GM23338 (cell line): ENCODE data around the gene SPATA4. TPM values are rescaled to one million over a fixed set of nuclear protein-coding genes. Genes with fewer than 3 reads are reported as not detected.

Source experiments
- ATAC-seq: fragments of 200-7000 bp; cut with Tn5 transposase; 3 replicates; pipeline ENCODE4 v1.9.1; 2020
- DNase-seq: peaks from one replicate; pipeline ENCODE4 v3.0.0-alpha.2; 2015; ENCODE audit warnings: low spot score
- H2AFZ ChIP-seq: fragments of 200-600 bp; sonication (generic); 2 replicates; pipeline ENCODE4 v1.8.0; 2016; ENCODE audit warnings: antibody characterized with exemption, mild to moderate bottlenecking, moderate library complexity
- H3F3A ChIP-seq: fragments of 200-600 bp; sonication (generic); replicated peaks from 2 replicates; pipeline ENCODE4 v1.8.0; 2017; ENCODE audit warnings: antibody characterized with exemption, mixed run types, low read depth
- H3K27ac ChIP-seq: fragments of 200-600 bp; sonication (generic); 2 replicates; pipeline ENCODE4 v1.6.1; 2016; ENCODE audit warnings: low read depth
- H3K27me3 ChIP-seq: fragments of 200-600 bp; sonication (generic); 2 replicates; pipeline ENCODE4 v1.8.0; 2016; ENCODE audit warnings: mild to moderate bottlenecking, mixed run types, moderate library complexity; ENCODE audit not compliant: insufficient read depth
- H3K36me3 ChIP-seq: fragments of 200-600 bp; sonication (generic); 2 replicates; pipeline ENCODE4 v1.8.0; 2016; ENCODE audit warnings: mild to moderate bottlenecking; ENCODE audit not compliant: insufficient read depth
- H3K4me1 ChIP-seq: fragments of 200-600 bp; sonication (generic); 2 replicates; pipeline ENCODE4 v1.8.0; 2016; ENCODE audit warnings: mild to moderate bottlenecking, moderate library complexity; ENCODE audit not compliant: insufficient read depth
- H3K4me2 ChIP-seq: fragments of 200-600 bp; sonication (generic); 2 replicates; pipeline ENCODE4 v1.7.1; 2017; ENCODE audit warnings: mixed run types
- H3K4me3 ChIP-seq: fragments of 200-600 bp; sonication (generic); 2 replicates; pipeline ENCODE4 v1.6.1; 2016; ENCODE audit warnings: mixed run types
- H3K79me2 ChIP-seq: fragments of 200-600 bp; sonication (generic); replicated peaks from 2 replicates; pipeline ENCODE4 v1.8.0; 2017; ENCODE audit warnings: mild to moderate bottlenecking; ENCODE audit not compliant: insufficient read depth
- H3K9me2 ChIP-seq: fragments of 200-600 bp; sonication (generic); 2 replicates; pipeline ENCODE4 v1.8.0; 2017; ENCODE audit not compliant: insufficient read depth
- H4K20me1 ChIP-seq: fragments of 200-600 bp; sonication (generic); replicated peaks from 2 replicates; pipeline ENCODE4 v1.8.0; 2017; ENCODE audit warnings: mild to moderate bottlenecking; ENCODE audit not compliant: insufficient read depth
- H3K27ac Mint-ChIP-seq: 2 replicates; pipeline ENCODE4 v1.8.0; 2020; ENCODE audit warnings: inconsistent platforms, mild to moderate bottlenecking, moderate library complexity, mixed read lengths
- H3K27me3 Mint-ChIP-seq: 3 replicates; pipeline ENCODE4 v1.8.0; 2022; ENCODE audit warnings: low read depth, mild to moderate bottlenecking, moderate library complexity, mixed read lengths, inconsistent platforms; ENCODE audit not compliant: insufficient read depth, poor library complexity
- H3K36me3 Mint-ChIP-seq: 3 replicates; pipeline ENCODE4 v1.8.0; 2021; ENCODE audit warnings: low read depth, mild to moderate bottlenecking, inconsistent platforms, moderate library complexity, mixed read lengths
- H3K4me1 Mint-ChIP-seq: 3 replicates; pipeline ENCODE4 v1.8.0; 2020; ENCODE audit warnings: mild to moderate bottlenecking, inconsistent platforms, mixed read lengths
- H3K4me3 Mint-ChIP-seq: 3 replicates; pipeline ENCODE4 v1.8.0; 2021; ENCODE audit warnings: moderate library complexity, mild to moderate bottlenecking, inconsistent platforms, mixed read lengths
- H3K9me3 Mint-ChIP-seq: 3 replicates; pipeline ENCODE4 v1.8.0; 2020; ENCODE audit warnings: moderate library complexity, mild to moderate bottlenecking, inconsistent platforms, mixed read lengths
- CREB1 ChIP-seq: fragments of 250-450 bp; sonication (Bioruptor Pico); IDR thresholded peaks from 2 replicates; pipeline ENCODE4 v1.5.0; 2020; ENCODE audit warnings: low read depth, mild to moderate bottlenecking, moderate library complexity
- ETS1 ChIP-seq: IDR thresholded peaks from 2 replicates; pipeline ENCODE4 v1.6.1; 2016; ENCODE audit warnings: antibody characterized with exemption
- EZH2 ChIP-seq: fragments of 200-600 bp; sonication (generic); IDR thresholded peaks from one replicate; pipeline ENCODE4 v1.8.0; 2017; ENCODE audit warnings: antibody characterized with exemption, mild to moderate bottlenecking, low read depth; ENCODE audit not compliant: unreplicated experiment
- EZH2phosphoT487 ChIP-seq: fragments of 200-600 bp; sonication (generic); IDR thresholded peaks from one replicate; pipeline ENCODE4 v1.8.1; 2018; ENCODE audit warnings: antibody characterized with exemption; ENCODE audit not compliant: unreplicated experiment
- JUNB ChIP-seq: IDR thresholded peaks from one replicate; pipeline ENCODE4 v1.6.1; 2016; ENCODE audit warnings: antibody characterized with exemption; ENCODE audit not compliant: unreplicated experiment
- POLR2AphosphoS5 ChIP-seq: IDR thresholded peaks from 2 replicates; pipeline ENCODE4 v1.6.1; 2016; ENCODE audit warnings: antibody characterized with exemption, low read depth
- STAT1 ChIP-seq: IDR thresholded peaks from one replicate; pipeline ENCODE4 v1.6.1; 2016; ENCODE audit warnings: antibody characterized with exemption; ENCODE audit not compliant: unreplicated experiment
- ZNF114 ChIP-seq: fragments of 250-450 bp; sonication (Bioruptor Pico); IDR thresholded peaks from 2 replicates; pipeline ENCODE4 v1.5.0; 2020; ENCODE audit warnings: mild to moderate bottlenecking, moderate library complexity
- ZNF331 ChIP-seq: fragments of 250-450 bp; sonication (Bioruptor Pico); IDR thresholded peaks from 2 replicates; pipeline ENCODE4 v1.5.0; 2020; ENCODE audit warnings: low read depth, mild to moderate bottlenecking, moderate library complexity
- long read RNA-seq: library from polyadenylated mRNA; unstranded; transcript quantifications from one replicate; pipeline ENCODE4 v2.0.0, GENCODE V29; 2020; ENCODE audit not compliant: unreplicated experiment
- polyA plus RNA-seq: library from polyadenylated mRNA; unstranded; fragments of >200 nt; fragmentation: Nextera tagmentation; extraction: Ambion mirVana; gene quantifications from 2 replicates; pipeline ENCODE4 v1.2.1, GENCODE V29; 2016
- total RNA-seq: library from RNA; depleted of rRNA; stranded (reverse); fragments of >200 nt; shearing (Covaris generic); gene quantifications from 2 replicates; pipeline ENCODE4 v1.2.3, GENCODE V29; 2014; rRNA removed
- TF ChIP-seq, protein P1 (sequence below), 2 experiments: fragments of 200-600 bp in 1 of 2; sonication (generic) in 1 of 2; conservative IDR thresholded peaks; 2 replicates each; pipeline versions ENCODE4 v1.5.1 to v1.6.1; 2016 to 2017; ENCODE audit warnings: antibody characterized with exemption in 2 of 2, low read depth in 2 of 2, mild to moderate bottlenecking in 2 of 2, moderate library complexity in 1 of 2

The SPATA4 gene
- total RNA-seq (not detected in 2 replicates), polyA plus RNA-seq (not detected in 2 replicates)
- long read RNA-seq, result 0 reads

- H3K27me3 ChIP-seq, result no peaks in the 10 kb centered on the region
- no peaks in the 10 kb centered on the region for H3K36me3 ChIP-seq
- Mint-ChIP-seq H3K36me3 (no peaks in the 10 kb centered on the region), H3K27ac (peak within 1 kb of the TSS; percentile 92), H3K9me3 (no peaks in the 10 kb centered on the region; the same call in 2 of the 3 replicates), H3K27me3 (peaks cover 2% of the 10 kb centered on the region), H3K4me3 (peak within 1 kb of the TSS; percentile 87), H3K4me1 (peaks cover 32% of the 10 kb centered on the region)
- H3F3A ChIP-seq, result peaks cover 5% of the 10 kb centered on the region; the same call in 1 of the 2 replicates
- H4K20me1 ChIP-seq, result no peaks in the 10 kb centered on the region
- H3K9me2 ChIP-seq, result 0 out of 2 replicates have a peak, but pooled peaks cover 4% of the 10 kb centered on the region
- peak; percentile 95 for ATAC-seq
- H3K27ac ChIP-seq, result peak within 1 kb of the TSS; percentile 28; the same call in 1 of the 2 replicates
- DNase-seq, result peak; percentile 96
- peak within 1 kb of the TSS; percentile 63 for H3K4me2 ChIP-seq
- TF ChIP-seq STAT1 (no peak), ETS1 (0 out of 2 replicates have a peak, but pooled peaks have one; percentile 50), ZNF114 (CRISPR knock-in tag) (no peak), POLR2AphosphoS5 (peak; percentile 87)
- no peaks in the 10 kb centered on the region for H3K79me2 ChIP-seq
- peak within 1 kb of the TSS; percentile 93 for H2AFZ ChIP-seq
- peak within 1 kb of the TSS; percentile 60 for H3K4me3 ChIP-seq
- H3K4me1 ChIP-seq, result peaks cover 4% of the 10 kb centered on the region
Measured at GRCh38 chr4:176195184-176195978, at the start of gene SPATA4. Gene SPATA4, minus strand, starts transcription at chr4:176195585. Its CDS starts 23 bp downstream, at chr4:176195562.

DNA sequence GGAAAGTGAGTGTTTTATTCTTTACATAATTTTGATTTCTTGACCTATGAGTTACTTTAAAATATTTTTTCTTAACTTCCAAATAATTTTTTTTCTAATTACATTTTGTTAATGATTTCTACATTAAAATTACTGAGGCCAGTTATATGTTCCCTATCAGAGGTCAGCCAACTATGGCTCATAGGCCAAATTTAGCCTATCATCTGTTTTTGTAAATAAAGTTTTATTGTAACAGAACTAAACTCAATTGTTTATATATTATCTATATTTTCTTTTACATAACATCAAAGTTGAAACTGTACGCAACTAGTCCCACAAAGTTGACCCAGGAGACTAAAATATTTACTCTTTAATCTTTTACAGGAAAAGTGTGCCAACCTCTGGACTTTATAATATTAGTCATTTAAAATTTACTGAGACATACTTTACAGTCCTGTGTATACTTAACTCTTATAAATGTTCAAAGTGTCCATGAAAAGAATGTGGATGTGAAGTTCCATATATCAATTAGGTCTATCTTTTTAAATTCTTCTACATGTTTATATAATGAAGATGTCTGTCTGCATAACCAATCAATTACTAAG is 47.5 kb upstream of the SPATA4 start:
- Histone ChIP-seq H3K4me1 (0 out of 2 replicates have a peak, but pooled peaks cover 3% of the 10 kb centered on the region), H3K4me3 (no peak overlapping the region), H3K36me3 (no peaks in the 10 kb centered on the region), H3F3A (no peaks in the 10 kb centered on the region), H2AFZ (no peak overlapping the region), H3K27me3 (no peaks in the 10 kb centered on the region), H3K79me2 (no peaks in the 10 kb centered on the region), H4K20me1 (no peaks in the 10 kb centered on the region), H3K27ac (no peak overlapping the region), H3K9me2 (no peaks in the 10 kb centered on the region), H3K4me2 (no peak overlapping the region)
- Mint-ChIP-seq H3K4me1 (peaks cover 6% of the 10 kb centered on the region; the same call in 2 of the 3 replicates), H3K36me3 (no peaks in the 10 kb centered on the region), H3K4me3 (no peak overlapping the region), H3K9me3 (no peaks in the 10 kb centered on the region), H3K27ac (no peak overlapping the region), H3K27me3 (peaks cover 2% of the 10 kb centered on the region)
- DNase-seq (no peak), ATAC-seq (no peak)
- no peak for TF ChIP-seq ZNF114 (CRISPR knock-in tag)
- TF ChIP-seq, protein P1, sequence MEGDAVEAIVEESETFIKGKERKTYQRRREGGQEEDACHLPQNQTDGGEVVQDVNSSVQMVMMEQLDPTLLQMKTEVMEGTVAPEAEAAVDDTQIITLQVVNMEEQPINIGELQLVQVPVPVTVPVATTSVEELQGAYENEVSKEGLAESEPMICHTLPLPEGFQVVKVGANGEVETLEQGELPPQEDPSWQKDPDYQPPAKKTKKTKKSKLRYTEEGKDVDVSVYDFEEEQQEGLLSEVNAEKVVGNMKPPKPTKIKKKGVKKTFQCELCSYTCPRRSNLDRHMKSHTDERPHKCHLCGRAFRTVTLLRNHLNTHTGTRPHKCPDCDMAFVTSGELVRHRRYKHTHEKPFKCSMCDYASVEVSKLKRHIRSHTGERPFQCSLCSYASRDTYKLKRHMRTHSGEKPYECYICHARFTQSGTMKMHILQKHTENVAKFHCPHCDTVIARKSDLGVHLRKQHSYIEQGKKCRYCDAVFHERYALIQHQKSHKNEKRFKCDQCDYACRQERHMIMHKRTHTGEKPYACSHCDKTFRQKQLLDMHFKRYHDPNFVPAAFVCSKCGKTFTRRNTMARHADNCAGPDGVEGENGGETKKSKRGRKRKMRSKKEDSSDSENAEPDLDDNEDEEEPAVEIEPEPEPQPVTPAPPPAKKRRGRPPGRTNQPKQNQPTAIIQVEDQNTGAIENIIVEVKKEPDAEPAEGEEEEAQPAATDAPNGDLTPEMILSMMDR (conservative IDR thresholded peaks at IDR 0.05; ENCODE audit: low read depth in 2 of 2), result no peak
- TF ChIP-seq ETS1, result no peak
- TF ChIP-seq ZNF331 (CRISPR knock-in tag), result no peak
- TF ChIP-seq EZH2, result no peak
- no peak for TF ChIP-seq CREB1 (CRISPR knock-in tag)
- TF ChIP-seq EZH2phosphoT487, result no peak
- no peak for TF ChIP-seq POLR2AphosphoS5
- TF ChIP-seq JUNB, result no peak
